IPS-NIHi11 (cell line): ENCODE data around the gene EVL.

ENCODE experiments used
- DNase-seq: peaks from one replicate; pipeline ENCODE4 v3.0.0; 2012; ENCODE audit warnings: mixed read lengths, low spot score

Gene EVL

DNA sequence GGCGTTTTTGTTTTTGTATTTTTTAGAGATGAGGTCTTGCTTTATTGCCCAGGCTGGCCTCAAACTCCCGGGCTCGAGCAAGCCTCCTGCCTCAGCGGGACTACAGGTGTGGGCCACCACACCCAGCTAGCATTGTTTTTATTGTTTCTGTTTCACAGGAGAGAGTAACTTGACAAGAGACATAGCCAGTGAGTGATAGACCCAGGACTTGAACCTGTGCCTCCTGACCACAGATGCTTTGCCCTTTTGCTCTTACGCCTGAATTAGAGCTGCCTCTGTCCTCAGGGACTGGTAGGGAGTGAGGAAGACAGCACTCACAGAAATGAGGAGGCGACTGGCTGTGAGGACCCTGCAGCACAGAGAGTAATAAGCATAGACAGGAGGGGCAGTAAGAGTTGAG lies 2.3 kb downstream of the EVL start:
- no peak for DNase-seq

DNA sequence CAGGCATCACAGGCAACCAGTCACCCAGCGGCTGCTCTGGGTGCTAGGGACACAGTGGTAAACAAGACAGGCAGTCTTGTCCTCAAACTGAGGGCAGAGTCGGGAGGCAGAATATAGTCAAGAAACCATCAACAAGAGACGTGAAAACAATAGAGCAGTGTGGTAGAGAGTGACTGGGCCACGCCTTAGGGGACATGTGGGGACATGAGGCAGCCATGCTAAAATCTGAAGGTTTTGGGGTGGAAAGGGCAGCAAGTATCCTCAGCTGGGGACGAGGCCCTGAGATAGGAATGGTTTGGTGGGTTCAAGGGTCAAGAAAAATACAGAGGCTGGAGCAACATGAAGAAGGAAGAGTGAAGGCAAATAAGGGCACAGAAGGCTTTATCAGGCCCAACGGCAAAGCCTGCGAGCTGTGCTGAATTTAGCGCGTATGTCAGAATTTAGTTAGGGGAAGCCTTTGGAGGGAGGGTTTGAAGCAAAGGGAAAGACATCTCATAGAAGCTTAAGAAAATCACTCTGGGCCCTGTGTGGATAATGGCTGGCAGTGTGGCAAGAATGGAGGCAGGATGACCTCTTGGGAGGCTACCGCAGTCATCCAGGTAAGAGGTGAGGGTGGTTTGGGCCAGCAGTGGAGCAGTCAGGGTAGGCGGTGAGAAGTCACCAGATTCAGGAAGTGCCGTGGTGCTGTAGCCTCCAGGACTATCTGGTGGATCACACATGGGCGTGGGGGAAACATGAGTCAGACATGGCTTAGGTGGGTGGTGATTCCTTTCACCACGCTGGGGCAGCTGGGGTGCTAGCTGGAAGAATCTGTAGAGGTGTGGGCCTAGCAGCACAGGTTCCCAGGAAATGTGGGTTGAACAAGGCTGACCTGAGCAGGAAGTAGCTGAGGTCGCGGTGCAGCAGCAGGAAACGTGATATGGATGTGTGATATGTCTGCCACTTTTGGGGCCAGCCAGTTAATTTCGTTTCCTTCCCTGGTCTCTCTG lies 3.0 kb downstream of the EVL start:
- no peak for DNase-seq

DNA sequence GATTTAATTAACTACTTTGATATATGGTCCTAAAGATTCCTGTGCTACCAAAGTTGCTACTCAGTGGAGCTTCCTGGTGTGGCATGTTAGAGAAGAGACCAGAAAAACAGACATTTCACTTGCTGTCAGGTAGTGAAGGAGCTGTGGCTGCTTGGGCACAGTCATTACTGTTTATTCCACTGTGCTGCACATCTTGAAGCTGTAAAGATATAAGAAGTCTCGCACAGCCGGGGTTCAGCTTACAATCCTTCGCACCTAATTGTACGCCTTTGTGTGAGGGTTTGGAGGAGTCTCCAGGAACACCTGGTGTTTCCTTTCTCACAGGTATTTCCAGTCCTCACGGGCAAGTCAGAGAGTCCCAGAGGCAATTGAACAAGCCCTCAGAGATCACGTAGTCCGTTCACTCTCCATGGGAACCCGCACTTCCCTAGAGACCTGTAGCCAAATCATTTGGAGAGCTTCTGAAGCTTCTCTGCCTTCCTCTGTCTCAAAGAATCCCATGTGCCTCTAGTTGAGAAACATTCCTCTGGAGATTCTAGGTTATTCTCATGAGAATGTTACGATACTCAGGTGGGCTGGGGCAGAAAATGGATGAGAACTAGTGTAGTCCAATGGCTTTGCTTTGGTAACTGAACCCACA lies 4.1 kb downstream of the EVL start:
- no peak for DNase-seq

DNA sequence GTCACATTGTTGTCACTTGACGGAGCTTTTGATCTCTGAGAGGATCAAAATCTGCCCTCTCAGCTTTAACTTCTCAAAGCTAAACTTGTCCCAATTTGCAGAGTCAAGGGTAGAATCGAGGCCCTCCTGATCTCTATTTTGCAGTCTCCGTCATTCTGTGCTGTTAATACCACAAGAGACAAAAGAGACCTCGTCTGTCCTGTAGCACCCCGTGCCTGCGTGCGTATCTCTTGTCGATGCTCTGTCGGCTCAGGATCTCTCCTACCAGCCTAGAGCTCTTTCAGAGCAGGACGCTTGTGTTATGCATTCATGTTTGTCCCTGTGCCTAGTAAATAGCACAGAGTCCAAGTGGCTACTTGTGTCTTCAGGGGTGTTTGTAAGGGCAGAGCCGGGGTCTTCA lies 5.1 kb downstream of the EVL start:
- no peak for DNase-seq

DNA sequence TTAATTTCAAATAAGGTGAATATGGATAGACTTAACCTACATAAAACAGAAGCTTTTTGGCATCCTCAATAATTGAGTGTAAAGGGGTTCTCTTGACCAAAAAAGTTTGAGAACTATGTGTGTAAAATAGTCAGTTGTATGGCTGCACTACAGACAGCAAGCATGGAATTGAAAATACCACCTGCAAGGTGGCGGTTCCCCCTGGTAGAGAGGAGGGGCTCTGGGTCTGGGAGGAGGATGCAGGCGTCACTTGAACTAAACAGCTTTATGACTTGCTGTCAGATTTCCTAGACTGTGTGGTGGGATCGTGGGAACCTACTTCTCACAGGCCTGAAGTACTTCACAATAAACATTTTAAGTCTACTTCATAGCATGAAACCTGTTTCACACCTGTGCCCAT lies 6.3 kb downstream of the EVL start:
- DNase-seq = no peak

DNA sequence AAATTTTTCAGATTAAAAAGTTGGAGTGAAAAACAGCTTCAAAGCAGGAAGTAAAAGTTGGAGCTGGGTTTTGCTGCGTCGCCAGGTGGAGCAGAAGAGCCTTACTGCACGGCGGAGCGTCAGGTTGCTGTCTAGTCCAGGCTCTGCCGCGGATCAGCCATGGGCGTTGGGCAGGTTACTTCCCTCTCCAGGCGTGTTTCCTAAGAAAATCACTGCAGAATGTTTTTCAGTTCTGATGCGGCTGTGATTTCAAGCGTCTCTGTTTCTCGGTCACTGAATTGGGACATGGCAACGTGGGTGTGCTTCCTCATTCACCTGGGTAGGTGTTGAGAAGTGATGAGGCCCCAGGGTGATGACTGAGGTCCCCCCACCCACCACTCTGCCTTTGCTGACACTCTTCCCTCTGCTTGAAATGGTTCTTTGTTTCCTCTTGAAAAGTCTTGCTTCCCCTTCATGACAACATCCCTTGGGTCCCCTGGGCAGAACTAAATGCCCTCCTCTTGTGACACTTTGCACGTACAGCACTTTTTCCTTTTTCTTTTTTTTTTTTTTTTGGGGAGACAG lies 7.6 kb downstream of the EVL start:
- no peak for DNase-seq

DNA sequence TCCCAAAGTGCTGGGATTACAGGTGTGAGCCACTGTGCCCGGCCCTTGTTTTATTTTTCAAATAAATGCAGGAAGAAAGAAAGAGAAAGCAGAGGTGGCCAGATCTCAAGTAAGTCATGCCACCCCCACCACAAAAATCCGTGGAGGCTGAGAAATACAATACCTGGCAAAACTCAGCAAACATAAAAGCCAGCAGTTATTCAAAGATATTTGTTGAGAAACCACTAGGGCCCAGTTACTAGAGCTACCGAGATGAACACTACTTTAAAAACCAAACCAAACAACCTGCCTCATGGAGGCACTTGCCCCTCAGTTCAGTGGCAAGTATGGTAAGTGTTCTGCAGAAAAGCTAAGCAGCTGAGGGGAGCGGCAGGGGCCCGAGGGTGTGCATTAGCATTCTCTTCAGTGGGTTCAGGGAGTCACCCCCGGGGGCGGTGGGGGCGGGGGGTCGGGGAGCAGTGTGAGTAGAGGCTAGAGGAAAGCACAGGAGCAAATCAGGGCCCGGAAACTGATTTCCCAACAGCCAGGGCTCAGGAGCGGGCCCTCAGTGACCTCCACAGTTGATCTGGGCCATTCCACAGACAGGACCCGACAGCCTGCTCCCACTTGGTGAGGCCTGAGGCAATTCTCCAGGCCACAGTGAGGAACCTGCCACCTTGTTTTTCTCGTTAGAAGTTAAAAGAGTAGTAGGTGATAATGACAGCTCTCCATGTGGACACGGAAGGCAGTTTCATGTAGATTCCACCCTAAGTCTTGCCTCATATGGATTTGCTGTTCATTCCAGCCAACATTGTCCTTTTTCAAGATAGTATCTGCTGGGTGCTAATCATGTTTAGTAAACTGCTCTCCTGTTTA lies 8.6 kb downstream of the EVL start:
- no peak for DNase-seq

DNA sequence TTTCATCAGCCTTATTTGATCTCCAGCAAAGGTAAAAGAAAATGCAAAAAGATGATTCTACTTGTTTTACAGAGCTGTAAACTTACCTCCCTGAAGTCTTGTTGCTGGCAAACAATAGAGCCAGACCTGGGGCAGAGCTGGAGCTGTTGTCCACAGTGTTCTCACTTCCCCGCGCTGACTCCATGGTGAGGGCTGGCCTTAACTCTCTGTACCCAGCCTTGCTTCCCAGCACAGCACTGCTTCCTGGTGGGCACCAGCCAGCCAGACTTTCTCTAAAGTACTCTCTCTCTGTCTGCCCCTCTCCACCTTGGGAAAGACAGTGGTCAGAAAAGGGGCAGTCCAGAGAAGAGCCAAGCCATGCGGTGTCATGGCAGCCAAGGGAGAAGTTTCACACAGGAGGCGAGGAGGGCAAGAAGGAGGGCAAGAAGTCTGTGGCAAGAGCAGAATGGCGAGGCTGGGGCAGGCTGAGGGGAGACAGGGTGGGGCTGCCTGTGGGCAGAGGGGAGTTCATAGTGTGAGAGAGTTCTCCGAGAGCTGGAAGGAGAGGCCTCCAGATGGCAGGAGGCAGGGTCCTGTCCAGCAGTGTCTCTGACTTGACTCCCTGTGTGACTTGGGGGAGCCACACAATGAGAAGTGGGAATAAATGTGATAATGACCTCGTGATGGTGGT lies 9.3 kb downstream of the EVL start:
- no peak for DNase-seq

DNA sequence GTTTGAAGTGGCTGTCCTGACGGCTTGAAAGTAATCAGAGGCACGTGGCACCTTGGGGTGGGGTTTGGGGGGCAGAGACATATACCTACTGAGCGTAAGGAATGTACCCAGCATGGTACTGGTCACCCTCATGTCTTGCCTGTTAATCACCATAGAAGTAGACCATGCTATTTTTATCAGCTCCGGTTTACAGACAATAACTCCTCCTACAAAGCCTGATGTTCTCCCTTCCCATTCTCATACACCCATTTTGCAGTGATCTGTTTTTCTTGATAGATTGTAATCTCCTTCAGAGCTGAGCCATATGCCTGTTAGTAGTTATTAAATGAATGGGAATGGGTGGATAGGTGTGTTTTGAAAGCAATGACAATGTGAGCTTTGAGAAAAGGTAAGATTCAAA lies 10.5 kb downstream of the EVL start:
- no peak for DNase-seq

DNA sequence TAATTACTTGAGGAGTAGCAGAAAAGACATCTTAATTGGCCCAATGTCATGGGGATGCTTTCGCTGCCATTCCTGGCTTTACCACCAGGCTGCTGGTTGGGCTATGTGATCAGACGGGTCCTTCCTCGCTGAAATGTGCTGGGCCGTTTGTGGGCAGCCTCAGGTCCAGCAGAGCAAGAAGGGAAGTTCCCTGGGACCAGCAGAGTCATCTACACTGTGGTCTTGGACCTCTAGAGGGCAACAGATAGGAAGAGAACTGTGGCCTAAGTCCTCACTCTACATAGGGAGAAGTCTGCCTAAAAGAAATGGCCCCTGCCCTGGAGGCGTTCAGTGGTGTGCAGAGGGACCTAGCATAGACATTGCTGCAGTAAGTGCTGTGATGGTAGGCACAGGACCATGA lies 10.9 kb downstream of the EVL start:
- peak; percentile 25 for DNase-seq

DNA sequence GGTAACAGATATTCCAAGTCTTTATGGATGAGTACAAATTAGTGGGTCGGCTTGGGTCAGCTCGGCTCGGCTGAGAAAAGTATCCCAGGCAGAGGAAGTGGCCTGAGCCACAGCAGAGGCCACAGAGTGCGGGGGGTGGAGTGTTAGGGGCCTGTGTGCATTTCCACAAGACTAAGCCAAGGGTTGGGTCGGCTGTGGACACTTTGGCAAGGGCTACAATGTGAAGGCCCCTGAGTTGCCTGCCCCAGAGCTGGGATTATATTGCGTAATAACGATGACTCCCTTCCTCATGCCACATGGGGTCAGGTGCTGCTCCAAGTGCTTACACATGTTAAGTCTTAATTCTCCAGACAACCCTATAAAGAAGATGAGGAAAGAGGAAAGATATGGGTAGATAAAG lies 11.4 kb downstream of the EVL start:
- DNase-seq = no peak

DNA sequence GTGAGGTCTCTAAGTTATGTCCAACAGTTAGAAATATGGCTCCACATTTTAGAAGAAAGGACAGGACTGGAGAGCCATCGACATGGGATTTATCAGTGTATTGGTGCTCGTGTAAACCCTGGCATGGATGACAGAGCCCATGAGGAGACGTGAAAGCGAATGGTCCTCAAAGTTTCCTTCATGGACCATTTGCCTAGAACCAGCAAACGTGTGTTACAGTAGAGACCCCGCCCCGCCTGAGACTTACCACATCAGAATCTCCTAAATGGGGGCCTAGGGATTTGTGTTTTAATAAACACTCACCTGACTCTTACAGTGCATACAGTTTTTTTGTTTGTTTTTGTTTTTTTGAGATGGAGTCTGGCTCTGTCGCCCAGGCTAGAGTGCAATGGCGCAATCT lies 12.2 kb downstream of the EVL start:
- DNase-seq = no peak

DNA sequence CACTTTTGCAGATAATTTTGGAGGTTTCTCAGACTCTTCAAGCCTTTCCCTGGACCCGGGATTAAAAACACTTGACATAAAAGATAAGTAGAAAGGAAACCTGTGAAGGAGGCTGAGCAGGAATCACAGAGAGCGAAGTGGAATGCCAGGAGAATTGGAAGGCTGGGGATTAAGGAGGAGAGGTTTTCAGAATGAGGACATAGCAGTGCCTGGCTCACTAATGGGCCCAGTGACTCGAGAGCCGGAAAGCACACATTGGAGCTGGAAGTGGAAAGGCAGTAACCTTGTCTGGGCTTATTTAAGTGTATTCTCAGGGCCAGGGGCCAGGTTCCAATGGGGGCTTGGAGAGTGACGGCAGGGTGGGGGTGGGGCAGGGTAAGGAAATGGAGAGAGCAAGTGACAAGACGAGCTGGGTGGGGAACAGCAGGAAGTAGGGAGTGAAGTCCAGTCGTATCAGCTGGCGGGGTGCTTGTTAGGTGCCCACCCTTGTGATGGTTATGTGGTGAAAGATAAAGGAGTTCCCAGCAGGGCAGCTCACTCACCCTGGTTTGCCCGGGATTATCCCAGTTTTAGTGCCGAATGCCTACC lies 13.1 kb downstream of the EVL start:
- DNase-seq = no peak

DNA sequence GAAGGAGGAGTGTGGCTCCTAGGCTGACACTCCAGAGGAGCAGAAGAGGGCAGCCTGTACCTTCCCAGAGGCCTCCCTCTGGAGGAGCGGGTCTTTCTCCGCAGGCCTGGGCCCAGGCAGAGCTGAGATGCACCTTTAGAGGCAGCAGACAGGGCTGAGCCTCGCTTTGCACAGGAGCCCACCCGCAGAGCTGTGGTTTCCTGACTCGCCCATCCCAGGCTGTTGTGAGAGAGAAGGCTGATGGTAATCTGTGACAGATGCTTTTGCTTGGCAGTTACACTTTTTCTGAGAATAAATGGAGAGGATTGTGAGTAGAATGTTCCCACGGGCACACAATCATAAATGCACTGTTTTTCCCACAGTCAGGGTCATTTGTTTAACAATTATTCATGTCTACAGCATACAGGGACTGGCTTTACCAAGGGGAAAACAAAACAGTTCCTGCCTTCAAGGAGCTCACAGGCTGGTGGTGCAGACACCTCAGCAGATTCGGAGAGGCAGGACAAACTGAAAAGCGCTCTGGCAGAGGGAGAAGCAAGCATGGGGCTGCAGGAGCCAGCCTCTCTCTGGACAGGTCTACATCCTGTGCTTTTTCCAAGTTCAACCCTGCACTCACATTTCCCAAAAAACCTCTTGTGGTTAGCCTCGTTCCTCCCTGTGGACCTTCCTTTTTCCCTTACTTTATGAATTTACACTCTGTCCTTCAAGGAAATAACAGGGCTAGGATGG lies 13.9 kb downstream of the EVL start:
- peak; percentile 38 for DNase-seq

DNA sequence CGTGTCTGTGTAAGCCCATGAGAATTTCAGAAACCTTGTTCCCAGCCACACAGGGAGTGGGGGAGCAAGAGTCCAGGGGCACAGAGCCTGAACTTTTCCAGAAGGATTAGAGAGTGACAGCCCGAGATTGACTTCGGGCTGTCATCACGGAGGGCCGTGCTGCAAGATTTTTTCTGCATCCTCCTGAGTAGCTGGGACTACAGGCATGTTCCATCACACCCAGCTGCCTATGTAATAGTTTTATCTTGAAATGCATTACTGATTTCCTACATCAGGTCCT lies 14.4 kb downstream of the EVL start:
- DNase-seq = no peak

DNA sequence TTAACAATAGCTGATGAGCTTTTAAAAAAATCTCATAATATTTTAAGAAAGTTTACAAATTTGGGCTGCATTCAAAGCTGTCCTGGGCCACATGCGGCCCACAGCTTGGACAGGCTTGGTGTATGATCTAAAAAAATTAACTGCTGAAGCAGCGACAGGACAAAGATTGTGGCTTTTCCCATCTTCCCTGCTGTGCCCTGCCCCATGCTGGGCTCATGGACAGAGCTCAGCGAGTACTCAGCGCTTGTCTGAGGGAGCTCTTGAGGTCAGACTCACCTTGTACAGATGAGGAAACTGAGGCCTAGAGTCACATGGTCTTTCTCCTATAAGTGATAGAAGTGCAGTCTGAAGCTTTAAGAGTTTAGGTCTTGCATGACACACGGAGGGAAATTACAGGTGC lies 15.0 kb downstream of the EVL start:
- DNase-seq = no peak

DNA sequence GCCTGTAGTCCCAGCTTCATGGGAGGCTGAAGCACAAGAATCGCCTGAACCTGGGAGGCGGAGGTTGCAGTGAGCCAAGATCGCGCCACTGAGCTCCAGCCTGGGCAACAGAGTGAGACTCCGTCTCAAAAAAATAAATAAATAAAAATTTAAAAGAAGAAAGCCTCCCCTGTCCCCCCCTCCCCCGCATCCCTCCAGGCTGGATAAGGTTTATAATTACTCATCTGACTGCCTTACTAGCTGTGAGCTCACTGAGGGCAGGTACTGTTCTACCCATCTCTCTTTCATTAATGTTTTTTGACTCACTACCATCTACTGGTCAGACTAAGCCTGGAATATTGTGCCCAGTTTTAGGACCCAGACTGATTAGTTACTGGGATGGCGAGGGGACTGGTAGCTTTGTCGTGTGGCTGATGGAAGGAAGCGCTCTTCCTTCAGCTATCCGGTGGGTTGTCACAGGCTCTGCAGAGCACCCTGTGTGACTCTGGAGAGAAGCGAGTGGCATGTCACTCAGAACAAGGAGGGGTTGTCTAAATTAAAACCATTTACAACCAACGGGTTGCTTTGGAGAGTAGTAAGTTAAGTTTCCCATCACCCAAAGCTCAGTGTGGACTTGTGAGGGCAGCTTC lies 16.9 kb downstream of the EVL start:
- DNase-seq = no peak

DNA sequence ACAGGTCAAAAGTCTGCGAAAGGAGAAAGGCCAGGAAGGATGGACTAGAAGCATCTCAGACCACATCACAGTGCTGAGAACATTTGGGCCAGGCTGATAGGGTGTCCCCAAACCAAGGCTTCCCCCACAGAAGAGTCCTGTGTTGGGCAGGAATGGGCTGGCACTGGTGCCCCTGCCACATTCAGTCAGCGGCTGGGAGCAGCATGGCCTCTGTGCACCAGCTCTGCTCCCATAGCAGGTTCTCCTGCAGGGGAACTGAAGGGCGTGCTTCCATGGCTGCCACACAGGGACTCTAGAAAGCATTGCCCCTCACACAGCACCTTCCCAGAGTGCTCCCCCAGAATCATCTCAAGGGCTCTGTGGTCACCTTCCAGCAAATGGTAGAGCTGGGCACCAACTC lies 17.5 kb downstream of the EVL start:
- DNase-seq = no peak

DNA sequence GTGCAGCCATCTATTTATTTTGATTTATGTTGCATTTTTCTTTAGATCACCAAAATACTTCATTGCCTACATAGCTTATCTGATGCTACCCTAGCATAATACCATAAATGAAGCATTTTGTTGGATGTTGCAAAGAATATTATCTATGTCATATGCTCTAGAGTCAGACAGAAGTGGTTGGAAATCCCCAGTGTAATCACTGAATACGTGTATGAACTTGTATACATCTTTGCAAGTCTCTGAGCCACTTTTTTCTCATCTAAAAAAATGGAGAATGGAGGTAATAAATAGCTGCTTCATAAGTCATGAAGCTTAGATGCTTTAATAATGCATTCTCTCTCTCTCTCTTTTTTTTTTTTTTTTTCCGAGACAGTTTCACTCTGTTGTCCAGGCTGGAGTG lies 18.5 kb downstream of the EVL start:
- DNase-seq = no peak

DNA sequence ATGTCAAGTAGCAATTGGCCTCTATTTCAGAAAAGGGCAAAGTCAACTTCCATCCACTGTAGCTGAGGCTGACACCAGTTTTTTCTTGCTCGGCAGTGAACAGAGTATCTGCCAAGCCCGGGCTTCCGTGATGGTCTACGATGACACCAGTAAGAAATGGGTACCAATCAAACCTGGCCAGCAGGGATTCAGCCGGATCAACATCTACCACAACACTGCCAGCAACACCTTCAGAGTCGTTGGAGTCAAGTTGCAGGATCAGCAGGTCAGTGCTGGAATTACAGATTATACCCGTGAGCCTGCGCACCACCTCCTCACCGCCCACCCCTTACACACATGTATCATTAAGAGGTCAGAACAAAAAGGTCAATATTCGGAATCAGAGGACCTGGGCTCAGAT lies 19.4 kb downstream of the EVL start:
- no peak for DNase-seq
